Fibroblast of lung (primary cell): ENCODE data around the gene SEC61B.

Source experiments
- EZH2 ChIP-seq: IDR thresholded peaks from 2 replicates; pipeline ENCODE4 v1.5.1; 2012; ENCODE audit warnings: low read length, control low read depth, mild to moderate bottlenecking; ENCODE audit errors: missing control alignments
- TF ChIP-seq, protein P1 (sequence below), 2 donors: IDR thresholded peaks in 1 of 2; conservative IDR thresholded peaks in 1 of 2; 1 replicate in 1 of 2; 2 replicates in 1 of 2; pipeline ENCODE4 v1.5.1; 2011 to 2012; ENCODE audit warnings: low read length in 2 of 2, control low read depth in 1 of 2, inconsistent platforms in 1 of 2, low read depth in 1 of 2, mild to moderate bottlenecking in 1 of 2

DNA sequence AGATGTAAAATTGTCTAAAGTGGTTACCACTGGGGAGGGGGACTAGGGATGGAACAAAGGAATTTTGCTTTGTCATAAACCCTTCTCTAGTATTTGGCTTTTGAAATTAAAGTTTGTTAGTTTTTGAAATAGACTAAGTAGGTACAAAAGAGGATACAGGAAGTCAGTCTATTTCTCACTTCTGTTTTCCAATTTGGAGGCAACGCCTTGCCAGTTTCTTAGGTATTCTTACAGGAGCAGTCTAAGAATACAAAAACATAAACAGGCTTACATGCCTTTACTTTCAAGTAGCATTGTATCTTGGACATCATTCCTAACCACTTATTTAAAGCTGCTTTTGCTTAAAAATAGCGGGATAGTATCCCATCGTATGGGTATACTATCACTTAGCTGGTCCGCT lies 34.8 kb upstream of the SEC61B start:
- TF ChIP-seq, protein P1, sequence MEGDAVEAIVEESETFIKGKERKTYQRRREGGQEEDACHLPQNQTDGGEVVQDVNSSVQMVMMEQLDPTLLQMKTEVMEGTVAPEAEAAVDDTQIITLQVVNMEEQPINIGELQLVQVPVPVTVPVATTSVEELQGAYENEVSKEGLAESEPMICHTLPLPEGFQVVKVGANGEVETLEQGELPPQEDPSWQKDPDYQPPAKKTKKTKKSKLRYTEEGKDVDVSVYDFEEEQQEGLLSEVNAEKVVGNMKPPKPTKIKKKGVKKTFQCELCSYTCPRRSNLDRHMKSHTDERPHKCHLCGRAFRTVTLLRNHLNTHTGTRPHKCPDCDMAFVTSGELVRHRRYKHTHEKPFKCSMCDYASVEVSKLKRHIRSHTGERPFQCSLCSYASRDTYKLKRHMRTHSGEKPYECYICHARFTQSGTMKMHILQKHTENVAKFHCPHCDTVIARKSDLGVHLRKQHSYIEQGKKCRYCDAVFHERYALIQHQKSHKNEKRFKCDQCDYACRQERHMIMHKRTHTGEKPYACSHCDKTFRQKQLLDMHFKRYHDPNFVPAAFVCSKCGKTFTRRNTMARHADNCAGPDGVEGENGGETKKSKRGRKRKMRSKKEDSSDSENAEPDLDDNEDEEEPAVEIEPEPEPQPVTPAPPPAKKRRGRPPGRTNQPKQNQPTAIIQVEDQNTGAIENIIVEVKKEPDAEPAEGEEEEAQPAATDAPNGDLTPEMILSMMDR (conservative IDR thresholded peaks at IDR 0.05 in 1 of 2, IDR thresholded peaks at IDR 0.05 in 1 of 2; ENCODE audit: low read depth in 1 of 2, low read length in 2 of 2) = no peak
- no peak for TF ChIP-seq EZH2
